RKO (cell line): Measurements from ENCODE around the gene MON1B.
"Not testable (repeated sequence)": the region's sequence is repeated elsewhere in the genome, so short reads cannot be mapped to it uniquely, and the experiment has no call there.

Source experiments
- DNase-seq: peaks from one replicate; pipeline ENCODE4 v3.0.0-alpha.2; 2016; ENCODE audit warnings: low spot score

MON1B gene

GRCh38 chr16:77197747-77198146 is 6.8 kb downstream of the MON1B start:
- DNase-seq, result no peak

GRCh38 chr16:77199211-77199610 is 8.2 kb downstream of the MON1B start, which contains the start of gene SYCE1L:
TSS of gene SYCE1L (plus strand) at chr16:77199408. CDS start at chr16:77199452, 44 bp downstream.
- DNase-seq, result no peak

- DNase-seq, result no peak
These were observed 15.5 kb downstream of the MON1B start for GRCh38 chr16:77206533-77206932.

- DNase-seq, result no peak
These were observed 16.0 kb downstream of the MON1B start for GRCh38 chr16:77207030-77207429.

GRCh38 chr16:77208382-77208781 is 17.4 kb downstream of the MON1B start:
- no peak for DNase-seq

GRCh38 chr16:77211880-77212740 is 21.1 kb downstream of the MON1B start:
- DNase-seq, result no peak

GRCh38 chr16:77212741-77213541 is 22.0 kb downstream of the MON1B start:
- no peak for DNase-seq

- peak; percentile 63 for DNase-seq
These were observed 22.6 kb downstream of the MON1B start for GRCh38 chr16:77213542-77214106.

- no peak for DNase-seq
These were observed 23.6 kb downstream of the MON1B start for GRCh38 chr16:77214411-77215138.

GRCh38 chr16:77219437-77219836 is 28.4 kb downstream of the MON1B start:
- no peak for DNase-seq

- DNase-seq, result no peak
These were observed 29.4 kb downstream of the MON1B start for GRCh38 chr16:77220427-77220826.

- DNase-seq, result no peak
These were observed 30.5 kb downstream of the MON1B start for GRCh38 chr16:77221482-77221881.

- no peak for DNase-seq
These were observed 32.2 kb downstream of the MON1B start for GRCh38 chr16:77223184-77223583.

GRCh38 chr16:77225182-77225581 is 34.2 kb downstream of the MON1B start:
- no peak for DNase-seq

GRCh38 chr16:77227745-77228144 is 36.8 kb downstream of the MON1B start:
- DNase-seq, result no peak

GRCh38 chr16:77231047-77231446 is 40.1 kb downstream of the MON1B start:
- no peak for DNase-seq

GRCh38 chr16:77233799-77234519 is 43.0 kb downstream of the MON1B start:
- DNase-seq, result no peak

- DNase-seq, result no peak
These were observed 43.6 kb downstream of the MON1B start for GRCh38 chr16:77234611-77235010.

- DNase-seq, result peak; percentile 81
These were observed 45.1 kb downstream of the MON1B start for GRCh38 chr16:77236063-77236511.

- DNase-seq, result no peak
These were observed 47.6 kb downstream of the MON1B start for GRCh38 chr16:77238593-77238992.

GRCh38 chr16:77242471-77242870 is 51.5 kb downstream of the MON1B start:
- not testable (repeated sequence) for DNase-seq
